Glomerular endothelial cell (primary cell): Measurements from ENCODE around the gene ADAM17. TPM values are rescaled to one million over a fixed set of nuclear protein-coding genes. Genes with fewer than 3 reads are reported as not detected.

Experiments used
- DNase-seq: peaks from one replicate; pipeline ENCODE4 v3.0.0-alpha.2; 2011; ENCODE audit warnings: low read depth, low spot score; ENCODE audit errors: extremely low read depth
- total RNA-seq: library from RNA; depleted of rRNA; stranded (reverse); fragments of >200 nt; gene quantifications from 2 replicates; pipeline ENCODE4 v1.2.3, GENCODE V29; 2015

ADAM17 gene
- total RNA-seq, 1 donor from 2014 or later = 42.2 TPM

DNA sequence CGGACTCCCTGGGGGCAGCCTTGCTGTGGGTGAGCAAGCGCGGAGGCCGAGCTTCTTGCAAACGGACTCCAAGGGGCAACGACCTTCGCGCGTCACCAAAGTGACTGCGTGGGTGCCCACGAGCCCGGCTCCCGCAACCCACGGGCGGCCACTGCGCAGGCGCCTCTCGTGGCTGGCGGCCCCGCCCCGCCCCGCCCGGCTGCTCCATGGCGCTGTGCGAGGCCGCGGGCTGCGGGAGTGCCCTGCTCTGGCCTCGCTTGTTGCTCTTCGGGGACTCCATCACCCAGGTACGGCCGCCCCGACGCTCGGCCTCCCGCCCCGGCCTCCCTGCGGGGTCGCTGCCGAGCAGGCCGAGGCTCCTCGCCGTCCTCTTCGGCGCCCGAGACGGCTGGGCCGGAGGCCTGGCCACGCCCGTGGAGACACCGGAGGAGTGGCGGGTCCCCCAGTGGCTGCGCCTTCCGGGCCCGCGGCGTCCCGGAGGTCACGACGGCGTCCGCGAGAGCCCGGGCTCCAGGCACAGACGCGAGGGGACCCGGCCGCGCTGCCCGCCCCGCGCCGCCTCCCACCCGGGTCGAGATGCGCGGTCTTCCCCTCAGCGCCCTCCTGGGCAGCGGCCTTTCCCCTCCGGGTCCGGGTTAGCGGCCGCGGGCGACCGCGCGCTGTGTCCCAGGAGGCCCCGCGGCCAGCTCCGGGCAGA lies 81.1 kb downstream of the ADAM17 start, which contains the start of gene IAH1:
TSS of gene IAH1 (plus strand) at position 191 of the 697 bp plus-strand sequence. CDS start at position 207, 16 bp downstream.
- DNase-seq = no peak

DNA sequence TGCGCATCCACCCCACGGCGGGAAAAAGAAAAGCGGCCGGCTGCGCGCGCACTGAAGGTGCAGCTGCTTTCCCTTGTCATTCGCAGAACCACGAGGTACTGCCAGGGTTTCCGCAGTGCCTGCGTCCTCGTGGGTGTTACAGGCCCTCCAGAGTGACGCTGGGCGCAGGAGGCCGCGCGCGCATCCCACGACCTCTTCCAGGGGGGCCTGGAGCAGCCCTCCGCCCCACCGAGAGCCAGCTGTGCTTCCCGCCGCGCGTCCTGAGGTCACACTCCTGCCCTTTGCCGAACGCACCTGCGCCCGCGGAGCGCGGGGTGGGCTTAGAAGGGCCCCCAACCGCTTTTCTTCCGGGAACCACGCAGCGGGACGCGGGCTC lies 81.7 kb downstream of the ADAM17 start:
- DNase-seq = no peak

DNA sequence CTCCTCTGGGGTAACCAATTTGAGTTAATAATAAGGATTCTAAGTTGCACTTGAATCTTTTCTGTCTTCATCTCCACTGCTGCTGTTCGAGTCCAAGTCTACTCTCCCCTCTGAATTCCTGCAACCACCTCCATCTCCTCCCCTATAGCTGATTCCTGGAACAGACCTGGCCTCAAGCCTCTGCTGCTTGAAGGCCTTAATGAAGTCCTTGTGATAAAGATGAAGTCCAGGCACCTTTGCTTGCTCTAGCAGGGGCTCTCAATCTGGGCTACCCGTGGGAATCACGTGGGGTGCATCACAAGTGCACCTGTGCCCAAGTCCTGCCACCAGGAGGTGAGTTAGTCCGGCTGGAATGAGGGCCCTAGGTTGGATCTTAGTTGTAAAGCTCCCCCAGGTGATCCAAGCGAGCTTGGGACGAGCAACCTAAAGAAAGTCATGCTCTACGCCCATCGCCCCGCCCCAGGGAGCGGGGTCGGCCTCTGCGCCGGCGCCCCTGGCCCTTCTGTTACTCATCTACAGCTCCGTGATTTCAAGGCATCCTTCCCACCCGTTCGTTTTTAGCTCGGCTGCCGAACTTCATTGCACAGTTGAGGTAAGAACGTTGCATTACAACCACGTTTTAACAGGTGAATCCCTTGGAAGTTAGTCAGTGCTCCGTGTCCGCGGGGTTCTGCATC lies 82.2 kb downstream of the ADAM17 start:
- no peak for DNase-seq

DNA sequence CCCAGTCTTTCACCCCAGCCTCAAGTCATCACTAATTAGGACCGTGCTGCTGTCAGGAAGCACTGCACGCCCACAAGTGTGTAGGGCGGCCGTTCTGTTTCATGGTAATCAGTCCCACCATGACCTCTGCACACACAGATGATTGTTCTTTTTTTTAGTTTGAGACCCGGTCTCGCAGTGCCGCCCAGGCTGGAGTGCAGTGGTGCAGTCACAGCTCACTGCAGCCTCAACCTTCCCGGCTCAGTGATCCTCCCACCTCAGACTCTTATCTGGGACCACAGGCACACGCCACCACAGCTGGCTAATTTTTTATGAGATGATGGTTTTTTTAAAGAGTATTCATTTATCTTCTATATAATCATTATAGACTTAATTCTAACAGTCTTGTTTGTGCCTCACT lies 83.1 kb downstream of the ADAM17 start:
- DNase-seq = no peak

DNA sequence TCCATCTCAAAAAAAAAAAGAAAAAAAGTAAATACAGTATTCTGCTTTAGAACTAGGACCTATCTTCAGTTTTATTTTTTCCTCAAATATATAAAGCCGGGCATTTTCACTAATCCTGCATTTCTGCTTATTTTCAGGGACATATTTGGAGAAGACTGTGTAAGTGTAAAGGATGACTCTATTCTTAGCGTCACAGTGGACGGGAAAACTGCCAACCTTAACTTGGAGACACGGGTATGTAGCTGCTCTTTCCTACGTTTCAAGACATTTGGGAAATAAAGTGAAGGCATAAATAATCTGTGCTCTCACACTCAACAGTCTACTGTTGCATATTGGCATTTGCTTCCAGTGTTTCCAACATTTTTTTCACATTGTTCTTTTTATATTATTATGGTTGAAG lies 84.4 kb downstream of the ADAM17 start:
- no peak for DNase-seq

DNA sequence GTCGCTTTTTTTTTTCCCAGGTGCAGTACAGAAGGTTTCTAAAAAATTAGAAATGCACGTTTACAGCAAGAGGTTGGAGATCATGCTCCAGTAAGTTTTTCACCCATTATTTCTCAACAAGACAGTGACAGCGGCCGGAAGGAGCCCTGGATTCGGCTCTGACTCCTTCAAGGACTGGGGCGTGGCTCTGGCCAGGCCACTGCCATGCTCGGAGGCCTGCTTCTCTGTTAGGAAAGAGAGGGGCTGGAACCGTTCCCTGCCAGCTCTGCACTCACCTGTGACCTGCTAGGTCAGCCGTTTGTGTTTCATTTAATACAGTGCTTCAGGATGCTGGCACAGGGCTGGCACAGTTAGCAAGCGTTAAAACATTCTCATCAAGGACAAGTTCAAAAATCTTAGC lies 87.9 kb downstream of the ADAM17 start:
- DNase-seq = no peak

DNA sequence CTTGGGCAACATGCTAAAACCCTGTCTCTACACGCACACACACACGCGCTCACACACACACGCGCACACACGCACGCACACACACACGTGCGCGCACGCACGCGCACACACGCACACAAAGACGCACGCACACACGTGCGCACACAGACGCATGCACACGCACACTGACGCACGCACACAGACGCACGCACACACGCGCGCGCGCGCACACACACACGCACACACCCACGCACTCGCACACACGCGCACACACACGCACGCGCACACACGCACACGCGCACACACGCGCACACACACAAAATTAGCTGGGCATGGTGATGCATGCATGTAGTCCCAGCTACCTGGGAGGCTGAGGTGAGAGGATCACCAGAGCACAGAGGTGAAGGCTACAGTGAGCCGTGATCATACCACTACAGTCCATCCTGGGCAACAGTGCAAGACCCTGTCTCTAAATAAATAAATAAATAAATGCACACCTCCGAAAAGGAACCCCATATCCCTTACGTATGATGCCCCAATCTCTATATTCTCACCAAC lies 89.4 kb downstream of the ADAM17 start:
- no peak for DNase-seq

DNA sequence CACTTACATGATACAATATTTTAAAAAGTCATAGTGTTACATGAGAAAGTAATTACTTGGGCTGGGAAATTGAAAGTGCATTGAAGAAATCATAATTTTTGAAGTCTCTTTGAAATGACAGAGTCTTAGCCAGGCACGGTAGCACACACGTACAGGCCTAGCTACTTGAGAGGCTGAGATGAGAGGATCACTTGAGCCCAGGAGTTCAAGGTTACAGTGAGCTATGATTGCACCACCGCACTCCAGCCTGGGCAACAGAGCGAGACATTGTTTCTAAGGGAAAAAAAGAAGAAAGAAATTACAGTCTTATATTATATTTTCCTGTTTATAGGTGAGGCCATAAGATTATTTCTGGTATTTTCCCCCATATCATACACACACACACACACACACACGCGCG lies 90.5 kb downstream of the ADAM17 start:
- DNase-seq = no peak

DNA sequence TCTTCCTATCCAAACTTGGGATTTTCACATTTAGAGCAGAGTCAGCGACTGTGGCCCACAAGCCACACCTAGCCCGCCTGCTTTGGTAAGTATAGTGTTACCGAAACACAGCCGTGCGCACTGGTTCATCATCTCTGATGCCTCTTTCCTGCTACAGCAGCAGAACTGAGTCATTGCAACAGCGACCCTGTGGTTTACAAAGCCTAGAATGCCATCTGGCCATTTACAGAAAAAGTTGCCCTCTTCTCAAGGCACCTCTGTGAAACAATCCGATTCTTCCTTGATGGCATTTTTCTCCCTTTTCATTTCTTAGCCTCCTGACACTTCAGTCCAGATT lies 92.0 kb downstream of the ADAM17 start:
- DNase-seq = no peak

DNA sequence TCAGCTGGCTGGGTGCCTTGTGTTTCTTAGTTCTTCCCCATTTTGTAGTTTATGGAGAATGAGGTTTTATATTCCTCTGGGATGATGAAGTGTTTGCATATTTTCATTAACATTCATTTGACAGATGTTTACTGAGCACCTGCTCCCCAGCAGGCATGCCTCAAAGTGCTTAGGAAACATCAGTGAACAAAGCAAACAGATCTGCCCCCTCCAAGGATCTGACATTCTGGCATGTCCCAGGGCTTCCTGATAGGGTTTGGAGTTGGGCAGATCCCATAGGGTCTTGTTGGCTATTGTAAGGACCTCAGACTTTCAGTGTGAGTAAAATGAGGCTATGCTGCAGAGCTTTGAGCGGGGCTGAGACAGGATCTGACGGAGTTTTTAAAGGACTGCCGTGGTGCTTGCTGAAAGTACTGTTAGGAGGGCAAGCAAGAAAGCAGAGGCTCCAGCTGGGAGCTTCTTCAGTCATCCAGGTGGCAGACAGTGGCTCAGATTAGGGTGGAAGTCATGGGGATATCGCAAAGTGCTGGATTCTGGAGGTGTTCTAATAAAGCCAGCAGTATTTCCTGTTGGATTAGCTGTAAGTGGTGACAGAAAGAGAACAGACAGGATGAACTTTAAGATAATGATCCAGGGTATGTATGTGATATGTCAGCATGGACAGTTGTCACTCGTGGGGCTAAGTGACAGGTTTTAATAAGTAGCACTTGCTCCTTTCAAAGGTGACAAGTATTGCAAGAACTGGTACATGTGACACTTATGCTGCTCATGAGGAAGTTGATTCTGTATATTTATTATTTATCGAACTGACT lies 92.5 kb downstream of the ADAM17 start:
- DNase-seq = no peak

DNA sequence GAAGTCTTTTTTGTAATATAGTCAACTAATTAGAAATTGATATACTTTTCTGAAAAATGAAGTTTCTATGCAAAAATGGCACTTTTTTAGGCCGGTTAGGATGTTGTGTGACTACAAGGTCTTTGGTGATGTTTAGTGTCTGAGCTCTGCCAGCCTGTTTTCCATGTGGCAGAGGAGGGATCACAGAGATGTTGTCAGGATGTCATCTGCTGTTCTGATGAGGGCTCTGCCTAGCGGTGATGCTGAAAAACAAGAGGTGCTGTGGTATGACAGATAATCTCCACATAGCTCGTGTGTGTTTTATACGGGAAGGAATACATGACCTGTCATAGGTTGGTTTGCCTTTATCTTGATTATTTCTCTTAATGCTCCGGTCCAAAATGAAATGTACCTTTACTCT lies 93.3 kb downstream of the ADAM17 start:
- DNase-seq = no peak

DNA sequence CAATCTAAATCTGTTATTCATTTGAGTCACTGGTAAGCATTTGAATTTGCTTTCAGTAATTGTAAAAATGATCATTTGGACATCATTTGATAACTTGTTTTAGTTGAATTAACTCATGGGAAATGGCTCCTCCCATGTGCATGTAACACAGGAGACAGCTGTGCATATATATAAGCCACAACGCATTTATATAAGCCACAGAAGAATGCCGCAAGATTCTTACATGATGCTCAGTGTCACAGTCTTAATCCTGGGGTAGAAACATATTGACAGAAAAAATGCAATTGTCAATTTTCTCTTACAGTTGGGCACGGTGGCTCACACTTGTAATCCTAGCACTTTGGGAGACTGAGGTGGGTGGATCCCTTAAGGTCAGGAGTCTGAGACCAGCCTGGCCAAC lies 94.6 kb downstream of the ADAM17 start:
- no peak for DNase-seq

DNA sequence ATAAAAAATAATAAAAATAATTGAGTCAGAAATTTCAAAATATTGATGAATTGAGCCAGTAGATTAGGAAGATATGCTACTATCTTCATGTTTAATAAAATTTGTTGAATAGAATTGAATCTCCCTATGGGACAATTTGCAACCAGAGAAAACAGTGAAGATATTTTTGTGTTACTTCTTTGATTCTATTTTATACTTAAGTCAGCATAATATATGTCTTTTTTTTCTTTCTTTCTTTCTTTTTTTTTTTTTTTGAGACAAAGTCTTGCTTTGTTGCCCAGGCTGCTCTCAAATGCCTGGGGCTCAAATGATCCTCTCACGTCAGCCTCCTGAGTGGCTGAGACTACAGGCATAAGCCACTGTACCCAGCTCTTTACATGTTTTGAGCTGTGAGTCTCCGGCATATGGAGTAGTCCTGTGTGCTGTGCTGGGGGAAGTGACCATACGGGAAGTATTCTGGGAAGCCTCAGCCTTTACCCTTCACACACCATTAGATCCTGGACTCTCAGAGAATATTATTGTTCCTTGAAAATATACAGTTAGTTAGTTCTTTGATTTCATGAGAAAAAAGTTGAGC lies 95.1 kb downstream of the ADAM17 start:
- no peak for DNase-seq

DNA sequence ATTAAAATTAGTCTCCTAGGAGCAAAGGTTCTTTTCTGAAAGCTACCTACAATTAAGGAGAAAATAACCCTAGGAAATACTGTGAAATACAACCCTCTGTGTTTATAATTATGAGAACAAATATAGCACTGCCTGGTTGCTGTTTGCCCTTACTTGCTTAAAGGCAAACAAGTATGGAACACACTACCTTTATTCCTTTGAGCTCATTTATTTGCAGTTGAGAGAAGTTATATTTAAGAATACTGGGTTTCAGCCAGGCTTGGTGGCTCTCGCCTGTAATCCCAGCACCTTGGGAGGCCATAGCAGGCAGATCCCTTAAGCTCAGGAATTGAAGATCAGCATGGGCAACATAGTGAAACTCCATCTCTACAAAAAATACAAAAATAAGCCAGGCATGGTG lies 104.4 kb downstream of the ADAM17 start:
- no peak for DNase-seq

DNA sequence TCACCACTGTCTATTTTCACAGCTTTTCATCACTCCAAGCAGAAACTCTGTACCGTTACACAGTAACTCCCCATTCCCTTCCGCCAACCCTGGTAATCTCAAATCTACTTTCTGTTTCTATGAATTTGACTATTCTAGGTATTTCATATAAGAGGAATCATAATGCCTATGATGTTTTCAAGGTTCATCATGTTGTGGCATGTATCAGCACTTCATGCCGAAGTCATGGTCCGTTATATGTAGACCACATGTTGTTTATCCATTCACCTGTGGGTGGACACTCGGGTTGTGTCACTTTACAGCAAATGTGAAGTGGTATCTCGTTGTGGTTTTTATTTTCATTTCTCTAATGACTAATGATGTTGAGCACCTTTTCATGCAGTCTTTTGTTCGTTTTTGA lies 110.5 kb downstream of the ADAM17 start:
- no peak for DNase-seq

DNA sequence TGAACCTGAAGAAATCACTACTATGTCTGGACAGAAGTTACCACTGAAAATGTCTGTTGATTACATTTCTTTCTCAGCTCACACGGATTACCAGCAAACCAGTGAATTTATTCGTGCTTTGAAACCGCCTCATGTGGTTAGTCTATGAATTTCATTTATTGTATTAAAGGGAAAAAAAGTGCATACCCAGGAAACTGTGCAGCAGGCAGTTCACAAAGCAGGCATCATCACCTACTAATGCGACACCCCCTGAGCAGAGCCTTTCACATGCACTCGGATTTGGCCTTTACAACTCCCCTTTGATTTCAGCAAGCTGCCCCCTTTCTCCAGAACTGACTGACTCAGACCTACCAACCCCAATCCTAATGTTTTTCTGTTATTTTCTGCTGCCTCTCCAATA lies 112.1 kb downstream of the ADAM17 start:
- no peak for DNase-seq

DNA sequence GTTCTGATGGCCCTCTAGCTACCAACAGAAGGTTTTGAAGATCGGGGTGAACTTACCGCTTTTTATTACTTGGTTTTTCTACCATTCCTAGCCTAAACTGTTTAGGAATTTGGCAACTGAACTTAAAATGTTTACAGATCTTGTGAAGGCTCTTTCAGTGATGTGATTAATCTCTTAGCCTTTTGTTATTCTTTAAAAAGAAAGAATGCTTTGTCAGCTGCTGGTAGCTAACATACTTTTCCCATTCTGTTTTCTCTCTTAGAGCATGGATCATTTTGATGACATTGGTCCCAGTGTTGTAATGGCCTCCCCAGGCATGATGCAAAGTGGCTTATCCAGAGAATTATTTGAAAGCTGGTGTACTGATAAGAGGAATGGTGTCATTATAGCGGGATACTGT lies 114.1 kb downstream of the ADAM17 start:
- DNase-seq = no peak

DNA sequence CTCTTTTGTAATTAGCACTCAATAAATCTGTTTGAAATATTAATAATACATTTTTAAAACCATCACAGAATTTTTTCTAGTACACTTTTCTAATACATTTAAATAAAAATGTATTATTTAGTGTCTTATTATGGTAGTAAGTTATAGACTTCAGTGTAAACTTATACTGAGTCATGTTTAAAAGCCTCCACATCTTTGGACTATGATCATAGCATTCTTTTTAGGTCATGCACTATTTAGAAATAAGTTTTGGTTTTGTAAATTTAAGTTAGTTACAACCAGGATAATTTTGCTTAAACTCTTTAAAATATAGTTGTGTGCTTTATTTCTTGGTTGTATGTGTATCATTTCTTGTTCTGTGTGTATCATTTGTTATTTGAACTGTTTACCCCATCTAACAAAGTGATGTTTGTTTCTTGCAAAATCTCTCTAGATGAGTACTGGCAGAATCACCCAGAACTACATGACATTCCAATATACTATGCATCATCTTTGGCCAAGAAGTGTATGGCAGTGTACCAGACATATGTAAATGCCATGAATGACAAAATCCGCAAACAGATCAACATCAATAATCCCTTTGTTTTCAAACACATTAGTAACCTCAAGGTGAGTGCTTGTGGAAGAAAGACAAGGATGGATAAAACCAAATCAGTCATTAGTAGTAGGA lies 115.4 kb downstream of the ADAM17 start:
- DNase-seq = no peak

DNA sequence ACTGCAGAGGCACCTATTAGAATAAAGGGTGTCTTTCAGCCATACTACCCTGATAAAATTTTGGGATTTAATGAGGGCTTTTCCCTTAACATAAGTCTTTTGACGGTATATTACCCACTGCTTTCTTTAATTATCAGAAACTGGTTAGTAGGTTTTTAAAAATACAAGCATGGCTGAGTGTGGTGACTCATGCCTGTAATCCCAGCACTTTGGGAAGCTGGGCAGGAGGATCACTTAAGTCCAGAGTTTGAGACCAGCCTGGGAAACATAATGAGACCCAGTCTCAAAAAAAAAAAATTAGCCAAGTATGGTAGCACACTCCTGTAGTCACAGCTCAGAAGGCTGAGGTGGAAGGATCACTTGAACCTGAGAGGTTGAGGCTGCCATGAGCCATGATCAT lies 116.1 kb downstream of the ADAM17 start:
- no peak for DNase-seq
